WTC11 (cell line): ENCODE measurements around the gene PLA2G1B. TPM values are rescaled to one million over a fixed set of nuclear protein-coding genes. Genes with fewer than 3 reads are reported as not detected.

ENCODE experiments used
- ATAC-seq: fragments of 200-7000 bp; cut with Tn5 transposase; 2 replicates; pipeline ENCODE4 v1.10.0; 2021; ENCODE audit warnings: mild to moderate bottlenecking, moderate library complexity
- CTCF ChIA-PET: fragments of 300-600 bp; sonication (Branson Sonifier 250); formaldehyde crosslinking; loops from one replicate; lab custom pipeline; 2021; ENCODE audit warnings: antibody characterized with exemption; lab: Charles Lee
- POLR2A ChIA-PET: fragments of 350-600 bp; sonication (Branson Sonifier 250); formaldehyde crosslinking; loops from one replicate; lab custom pipeline; 2021; ENCODE audit warnings: antibody characterized with exemption; lab: Charles Lee
- DNase-seq: peaks from one replicate; pipeline ENCODE4 v3.0.0; 2021; ENCODE audit warnings: low spot score
- H3K27ac Mint-ChIP-seq: 2 replicates; pipeline ENCODE4 v1.8.0; 2021; ENCODE audit warnings: mixed read lengths
- H3K27me3 Mint-ChIP-seq: 2 replicates; pipeline ENCODE4 v1.8.0; 2021; ENCODE audit warnings: low read depth, mild to moderate bottlenecking, moderate library complexity, mixed read lengths
- H3K36me3 Mint-ChIP-seq: 2 replicates; pipeline ENCODE4 v1.8.0; 2021; ENCODE audit warnings: mixed read lengths
- H3K4me1 Mint-ChIP-seq: 2 replicates; pipeline ENCODE4 v1.8.0; 2022; ENCODE audit warnings: mixed read lengths
- H3K4me3 Mint-ChIP-seq: 2 replicates; pipeline ENCODE4 v1.8.0; 2021; ENCODE audit warnings: mild to moderate bottlenecking, moderate library complexity, mixed read lengths
- H3K9me3 Mint-ChIP-seq: 2 replicates; pipeline ENCODE4 v1.8.0; 2021; ENCODE audit warnings: mixed read lengths
- ATF1 ChIP-seq: sonication (generic); formaldehyde crosslinking; IDR thresholded peaks from 2 replicates; pipeline ENCODE4 v1.8.1; 2023; ENCODE audit warnings: mild to moderate bottlenecking, moderate library complexity, missing genetic modification reagents
- CREB1 ChIP-seq: sonication (generic); formaldehyde crosslinking; IDR thresholded peaks from 2 replicates; pipeline ENCODE4 v1.8.0; 2023; ENCODE audit warnings: mild to moderate bottlenecking, missing genetic modification reagents
- EMX1 ChIP-seq: fragments of 250-450 bp; sonication (Bioruptor Pico); IDR thresholded peaks from 2 replicates; pipeline ENCODE4 v1.8.0; 2021; ENCODE audit warnings: mild to moderate bottlenecking
- ESRRA ChIP-seq: sonication (generic); formaldehyde crosslinking; IDR thresholded peaks from 2 replicates; pipeline ENCODE4 v1.8.1; 2022; ENCODE audit warnings: mild to moderate bottlenecking, missing genetic modification reagents, borderline replicate concordance
- ETV6 ChIP-seq: sonication (generic); formaldehyde crosslinking; IDR thresholded peaks from 2 replicates; pipeline ENCODE4 v1.8.1; 2022; ENCODE audit warnings: mild to moderate bottlenecking, missing genetic modification reagents
- FOXK1 ChIP-seq: sonication (generic); formaldehyde crosslinking; IDR thresholded peaks from 2 replicates; pipeline ENCODE4 v1.8.0; 2022; ENCODE audit warnings: mild to moderate bottlenecking, moderate library complexity, missing genetic modification reagents
- IRF2 ChIP-seq: sonication (generic); formaldehyde crosslinking; IDR thresholded peaks from 2 replicates; pipeline ENCODE4 v1.8.0; 2022; ENCODE audit warnings: low read depth, missing genetic modification reagents, borderline replicate concordance
- JUN ChIP-seq: sonication (generic); formaldehyde crosslinking; IDR thresholded peaks from 2 replicates; pipeline ENCODE4 v1.8.0; 2023; ENCODE audit warnings: mild to moderate bottlenecking, missing genetic modification reagents
- NFYB ChIP-seq: sonication (generic); formaldehyde crosslinking; conservative IDR thresholded peaks from 2 replicates; pipeline ENCODE4 v1.8.0; 2022; ENCODE audit warnings: low read depth, missing genetic modification reagents
- NR3C1 ChIP-seq: sonication (generic); formaldehyde crosslinking; conservative IDR thresholded peaks from 2 replicates; pipeline ENCODE4 v1.8.1; 2023; ENCODE audit warnings: low read depth, mild to moderate bottlenecking, missing genetic modification reagents
- OVOL2 ChIP-seq: fragments of 250-450 bp; sonication (Bioruptor Pico); IDR thresholded peaks from 2 replicates; pipeline ENCODE4 v1.9.0; 2021; ENCODE audit warnings: mild to moderate bottlenecking, borderline replicate concordance
- PRRX2 ChIP-seq: fragments of 250-450 bp; sonication (Bioruptor Pico); IDR thresholded peaks from 2 replicates; pipeline ENCODE4 v1.8.0; 2021; ENCODE audit warnings: mild to moderate bottlenecking
- RORB ChIP-seq: fragments of 250-450 bp; sonication (Bioruptor Pico); IDR thresholded peaks from 2 replicates; pipeline ENCODE4 v1.9.0; 2021; ENCODE audit warnings: mild to moderate bottlenecking
- SOX15 ChIP-seq: fragments of 250-450 bp; sonication (Bioruptor Pico); IDR thresholded peaks from 2 replicates; pipeline ENCODE4 v1.9.0; 2021; ENCODE audit warnings: mild to moderate bottlenecking
- TP53 ChIP-seq: sonication (generic); formaldehyde crosslinking; IDR thresholded peaks from 2 replicates; pipeline ENCODE4 v1.8.1; 2023; ENCODE audit warnings: mild to moderate bottlenecking, missing genetic modification reagents
- ZBTB21 ChIP-seq: sonication (generic); formaldehyde crosslinking; IDR thresholded peaks from 2 replicates; pipeline ENCODE4 v1.8.1; 2023; ENCODE audit warnings: mild to moderate bottlenecking, missing genetic modification reagents, borderline replicate concordance
- ZNF219 ChIP-seq: sonication (generic); formaldehyde crosslinking; IDR thresholded peaks from 2 replicates; pipeline ENCODE4 v1.8.0; 2023; ENCODE audit warnings: missing genetic modification reagents, mild to moderate bottlenecking, borderline replicate concordance
- ZNF263 ChIP-seq: sonication (generic); formaldehyde crosslinking; IDR thresholded peaks from 2 replicates; pipeline ENCODE4 v1.8.1; 2022; ENCODE audit warnings: low read depth, mild to moderate bottlenecking, moderate library complexity, missing genetic modification reagents
- ZNF416 ChIP-seq: fragments of 250-450 bp; sonication (Bioruptor Pico); IDR thresholded peaks from 2 replicates; pipeline ENCODE4 v1.9.0; 2021; ENCODE audit warnings: mild to moderate bottlenecking, inconsistent platforms
- total RNA-seq: library from RNA; stranded (reverse); gene quantifications from 3 replicates; pipeline ENCODE4 v1.2.3, GENCODE V29; 2021
- TF ChIP-seq, protein P1 (sequence below): sonication (generic); formaldehyde crosslinking; IDR thresholded peaks from 2 replicates; pipeline ENCODE4 v1.8.0; 2022; ENCODE audit warnings: mild to moderate bottlenecking, missing genetic modification reagents
- TF ChIP-seq, protein P2 (sequence below): fragments of 250-450 bp; sonication (Bioruptor Pico); conservative IDR thresholded peaks from 2 replicates; pipeline ENCODE4 v1.9.0; 2021; ENCODE audit warnings: mild to moderate bottlenecking
- TF ChIP-seq, protein P3 (sequence below): sonication (generic); formaldehyde crosslinking; IDR thresholded peaks from 2 replicates; pipeline ENCODE4 v1.8.1; 2023; ENCODE audit warnings: mild to moderate bottlenecking, missing genetic modification reagents
- TF ChIP-seq, protein P4 (sequence below): sonication (generic); formaldehyde crosslinking; IDR thresholded peaks from 2 replicates; pipeline ENCODE4 v1.8.1; 2023; ENCODE audit warnings: mild to moderate bottlenecking, missing genetic modification reagents
- TF ChIP-seq, protein P5 (sequence below): fragments of 250-450 bp; sonication (Bioruptor Pico); IDR thresholded peaks from 2 replicates; pipeline ENCODE4 v1.9.0; 2021; ENCODE audit warnings: moderate library complexity, mild to moderate bottlenecking, inconsistent platforms, borderline replicate concordance
- TF ChIP-seq, protein P6 (sequence below): sonication (generic); formaldehyde crosslinking; IDR thresholded peaks from 2 replicates; pipeline ENCODE4 v1.8.1; 2022; ENCODE audit warnings: missing genetic modification reagents, borderline replicate concordance
- TF ChIP-seq, protein P7 (sequence below): sonication (generic); formaldehyde crosslinking; IDR thresholded peaks from 2 replicates; pipeline ENCODE4 v1.8.1; 2022; ENCODE audit warnings: low read depth, mild to moderate bottlenecking, moderate library complexity, missing genetic modification reagents, borderline replicate concordance

Gene PLA2G1B
- total RNA-seq, 1 experiment from 2014 or later = 1.8 TPM

DNA sequence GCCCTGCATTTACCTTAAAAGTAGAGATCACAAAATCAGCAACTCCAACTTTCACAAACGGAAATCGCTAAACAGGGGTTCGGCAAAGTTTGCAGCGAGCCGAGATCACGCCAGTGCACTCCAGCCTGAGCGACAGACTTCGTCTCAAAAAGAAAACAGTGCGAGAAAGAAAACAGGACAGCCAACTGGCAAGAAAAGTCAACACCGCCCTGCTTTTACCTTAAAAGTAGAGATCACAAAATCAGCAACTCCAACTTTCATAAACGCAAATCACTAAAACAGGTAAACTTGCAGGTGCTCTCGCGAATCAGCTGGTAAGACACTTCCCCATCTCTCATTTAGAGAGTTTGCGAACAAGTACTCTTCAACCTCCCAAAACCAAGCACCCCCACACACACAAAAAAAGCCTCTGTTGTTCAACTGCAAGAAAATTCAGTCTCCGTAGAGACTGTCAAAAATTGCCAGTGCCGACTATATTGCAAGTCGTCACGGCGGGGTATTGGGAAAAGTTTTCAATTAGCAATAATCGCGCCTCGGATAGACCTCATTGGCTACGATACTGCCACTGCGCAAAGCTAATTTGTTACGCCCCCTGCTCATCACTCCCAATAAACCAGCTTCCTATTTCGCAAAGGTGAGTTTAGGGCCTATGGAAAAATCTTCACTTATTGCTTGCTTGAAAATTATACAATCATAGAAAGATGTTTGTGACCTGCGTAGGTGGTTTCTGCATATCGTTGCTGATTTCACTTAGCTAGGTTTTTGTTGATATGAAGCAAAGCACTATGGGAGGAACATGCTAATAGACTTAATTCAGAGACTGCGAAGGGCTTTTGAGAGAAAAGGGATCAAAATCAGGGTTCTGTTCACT lies 34.7 kb downstream of the PLA2G1B start, which contains the start of gene RNU4-1 (continued):
- TF ChIP-seq ZNF219 (CRISPR knock-in tag) (peak; percentile 55; the same call in 1 of the 2 replicates), JUN (CRISPR knock-in tag) (no peak), NFYB (CRISPR knock-in tag) (no peak; the same call in 1 of the 2 replicates), ATF1 (CRISPR knock-in tag) (peak; percentile 50; the same call in 1 of the 2 replicates), CREB1 (peak; percentile 44; the same call in 1 of the 2 replicates), PRRX2 (CRISPR knock-in tag) (peak; percentile 94), ZNF416 (CRISPR knock-in tag) (peak; percentile 93; the same call in 1 of the 2 replicates), OVOL2 (CRISPR knock-in tag) (peak; percentile 82; the same call in 1 of the 2 replicates)
- TF ChIP-seq, protein P1, sequence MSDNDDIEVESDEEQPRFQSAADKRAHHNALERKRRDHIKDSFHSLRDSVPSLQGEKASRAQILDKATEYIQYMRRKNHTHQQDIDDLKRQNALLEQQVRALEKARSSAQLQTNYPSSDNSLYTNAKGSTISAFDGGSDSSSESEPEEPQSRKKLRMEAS (CRISPR knock-in tag) = 0 out of 2 replicates have a peak, but pooled peaks have one; percentile 18
- TF ChIP-seq, protein P2, sequence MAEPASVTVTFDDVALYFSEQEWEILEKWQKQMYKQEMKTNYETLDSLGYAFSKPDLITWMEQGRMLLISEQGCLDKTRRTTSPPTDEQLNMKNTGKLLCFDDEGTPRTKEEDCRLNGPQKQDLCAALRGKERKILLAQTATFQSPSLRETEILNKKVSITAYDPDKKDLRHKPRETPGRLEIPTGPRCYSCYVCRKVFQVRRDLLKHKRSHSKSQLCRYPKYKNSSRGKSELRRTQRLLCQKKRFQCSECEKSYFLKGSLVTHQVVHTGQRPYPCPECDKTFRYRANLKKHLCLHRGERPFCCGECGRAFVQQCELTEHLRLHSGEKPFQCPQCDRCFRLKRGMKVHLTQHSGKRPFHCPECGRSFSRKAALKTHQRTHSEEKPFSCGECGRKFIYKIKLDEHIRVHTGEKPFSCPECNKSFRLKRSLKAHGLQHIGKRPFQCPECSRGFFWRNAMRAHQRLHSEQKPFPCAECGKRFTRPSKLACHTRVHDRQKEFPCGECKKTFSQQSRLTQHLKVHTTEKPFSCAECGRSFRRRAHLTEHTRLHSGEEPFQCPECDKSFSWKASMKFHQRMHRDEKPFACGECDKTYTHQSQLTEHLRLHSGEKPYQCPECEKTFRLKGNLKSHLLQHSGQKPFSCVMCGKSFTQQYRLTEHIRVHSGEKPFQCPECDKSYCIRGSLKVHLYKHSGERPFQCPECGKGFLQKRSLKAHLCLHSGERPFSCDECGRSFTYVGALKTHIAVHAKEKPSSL = peak; percentile 96
- TF ChIP-seq, protein P3, sequence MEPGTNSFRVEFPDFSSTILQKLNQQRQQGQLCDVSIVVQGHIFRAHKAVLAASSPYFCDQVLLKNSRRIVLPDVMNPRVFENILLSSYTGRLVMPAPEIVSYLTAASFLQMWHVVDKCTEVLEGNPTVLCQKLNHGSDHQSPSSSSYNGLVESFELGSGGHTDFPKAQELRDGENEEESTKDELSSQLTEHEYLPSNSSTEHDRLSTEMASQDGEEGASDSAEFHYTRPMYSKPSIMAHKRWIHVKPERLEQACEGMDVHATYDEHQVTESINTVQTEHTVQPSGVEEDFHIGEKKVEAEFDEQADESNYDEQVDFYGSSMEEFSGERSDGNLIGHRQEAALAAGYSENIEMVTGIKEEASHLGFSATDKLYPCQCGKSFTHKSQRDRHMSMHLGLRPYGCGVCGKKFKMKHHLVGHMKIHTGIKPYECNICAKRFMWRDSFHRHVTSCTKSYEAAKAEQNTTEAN = no peak
- TF ChIP-seq, all 79 proteins: peak for 36

DNA sequence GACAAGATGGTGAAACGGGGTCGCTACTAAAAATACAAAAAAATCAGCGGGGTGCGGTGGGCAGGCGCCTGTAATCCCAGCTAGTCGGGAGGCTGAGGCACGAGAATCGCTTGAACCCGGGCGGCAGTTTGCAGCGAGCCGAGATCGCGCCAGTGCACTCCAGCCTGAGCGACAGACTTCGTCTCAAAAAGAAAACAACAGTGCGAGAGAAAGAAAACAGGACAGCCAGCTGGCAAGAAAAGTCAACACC lies 35.2 kb downstream of the PLA2G1B start:
- H3K4me3 Mint-ChIP-seq = no peak overlapping the region
- ChIA-PET CTCF (interaction anchor here (2.1 to 6.2 kb wide), 4 partner anchors 10 to 62 kb away, joined by 8 to 145 read pairs (median 46); partner anchors contain the start of genes PXN and SIRT4), POLR2A (interaction anchor here (0.5 to 4.5 kb wide), 12 partner anchors 10 to 1411 kb away, joined by 3 to 157 read pairs (median 8); partner anchors contain the start of genes PXN, RAB35, RPLP0 and SIRT4)
- H3K27ac Mint-ChIP-seq = no peak overlapping the region
- H3K27me3 Mint-ChIP-seq = no peaks in the 10 kb centered on the region; the same call in 1 of the 2 replicates
- H3K36me3 Mint-ChIP-seq = no peaks in the 10 kb centered on the region
- no peaks in the 10 kb centered on the region for H3K9me3 Mint-ChIP-seq
- ATAC-seq (no peak), DNase-seq (no peak)
- H3K4me1 Mint-ChIP-seq = peaks cover 11% of the 10 kb centered on the region
- TF ChIP-seq PRRX2 (CRISPR knock-in tag) (no peak), SOX15 (CRISPR knock-in tag) (no peak), NR3C1 (CRISPR knock-in tag) (no peak), FOXK1 (no peak), ETV6 (CRISPR knock-in tag) (no peak), EMX1 (no peak), IRF2 (CRISPR knock-in tag) (no peak), RORB (CRISPR knock-in tag) (no peak), ESRRA (no peak), ZNF263 (CRISPR knock-in tag) (no peak), TP53 (CRISPR knock-in tag) (no peak), ZBTB21 (CRISPR knock-in tag) (no peak)
- TF ChIP-seq, protein P4, sequence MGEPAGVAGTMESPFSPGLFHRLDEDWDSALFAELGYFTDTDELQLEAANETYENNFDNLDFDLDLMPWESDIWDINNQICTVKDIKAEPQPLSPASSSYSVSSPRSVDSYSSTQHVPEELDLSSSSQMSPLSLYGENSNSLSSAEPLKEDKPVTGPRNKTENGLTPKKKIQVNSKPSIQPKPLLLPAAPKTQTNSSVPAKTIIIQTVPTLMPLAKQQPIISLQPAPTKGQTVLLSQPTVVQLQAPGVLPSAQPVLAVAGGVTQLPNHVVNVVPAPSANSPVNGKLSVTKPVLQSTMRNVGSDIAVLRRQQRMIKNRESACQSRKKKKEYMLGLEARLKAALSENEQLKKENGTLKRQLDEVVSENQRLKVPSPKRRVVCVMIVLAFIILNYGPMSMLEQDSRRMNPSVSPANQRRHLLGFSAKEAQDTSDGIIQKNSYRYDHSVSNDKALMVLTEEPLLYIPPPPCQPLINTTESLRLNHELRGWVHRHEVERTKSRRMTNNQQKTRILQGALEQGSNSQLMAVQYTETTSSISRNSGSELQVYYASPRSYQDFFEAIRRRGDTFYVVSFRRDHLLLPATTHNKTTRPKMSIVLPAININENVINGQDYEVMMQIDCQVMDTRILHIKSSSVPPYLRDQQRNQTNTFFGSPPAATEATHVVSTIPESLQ (CRISPR knock-in tag) = no peak
- TF ChIP-seq, protein P5, sequence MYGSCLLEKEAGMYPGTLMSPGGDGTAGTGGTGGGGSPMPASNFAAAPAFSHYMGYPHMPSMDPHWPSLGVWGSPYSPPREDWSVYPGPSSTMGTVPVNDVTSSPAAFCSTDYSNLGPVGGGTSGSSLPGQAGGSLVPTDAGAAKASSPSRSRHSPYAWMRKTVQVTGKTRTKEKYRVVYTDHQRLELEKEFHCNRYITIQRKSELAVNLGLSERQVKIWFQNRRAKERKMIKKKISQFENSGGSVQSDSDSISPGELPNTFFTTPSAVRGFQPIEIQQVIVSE (CRISPR knock-in tag) = no peak
- TF ChIP-seq, protein P1 (CRISPR knock-in tag) = no peak
- TF ChIP-seq, protein P6, sequence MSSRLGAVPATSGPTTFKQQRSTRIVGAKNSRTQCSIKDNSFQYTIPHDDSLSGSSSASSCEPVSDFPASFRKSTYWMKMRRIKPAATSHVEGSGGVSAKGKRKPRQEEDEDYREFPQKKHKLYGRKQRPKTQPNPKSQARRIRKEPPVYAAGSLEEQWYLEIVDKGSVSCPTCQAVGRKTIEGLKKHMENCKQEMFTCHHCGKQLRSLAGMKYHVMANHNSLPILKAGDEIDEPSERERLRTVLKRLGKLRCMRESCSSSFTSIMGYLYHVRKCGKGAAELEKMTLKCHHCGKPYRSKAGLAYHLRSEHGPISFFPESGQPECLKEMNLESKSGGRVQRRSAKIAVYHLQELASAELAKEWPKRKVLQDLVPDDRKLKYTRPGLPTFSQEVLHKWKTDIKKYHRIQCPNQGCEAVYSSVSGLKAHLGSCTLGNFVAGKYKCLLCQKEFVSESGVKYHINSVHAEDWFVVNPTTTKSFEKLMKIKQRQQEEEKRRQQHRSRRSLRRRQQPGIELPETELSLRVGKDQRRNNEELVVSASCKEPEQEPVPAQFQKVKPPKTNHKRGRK (CRISPR knock-in tag) = no peak
- TF ChIP-seq, protein P7, sequence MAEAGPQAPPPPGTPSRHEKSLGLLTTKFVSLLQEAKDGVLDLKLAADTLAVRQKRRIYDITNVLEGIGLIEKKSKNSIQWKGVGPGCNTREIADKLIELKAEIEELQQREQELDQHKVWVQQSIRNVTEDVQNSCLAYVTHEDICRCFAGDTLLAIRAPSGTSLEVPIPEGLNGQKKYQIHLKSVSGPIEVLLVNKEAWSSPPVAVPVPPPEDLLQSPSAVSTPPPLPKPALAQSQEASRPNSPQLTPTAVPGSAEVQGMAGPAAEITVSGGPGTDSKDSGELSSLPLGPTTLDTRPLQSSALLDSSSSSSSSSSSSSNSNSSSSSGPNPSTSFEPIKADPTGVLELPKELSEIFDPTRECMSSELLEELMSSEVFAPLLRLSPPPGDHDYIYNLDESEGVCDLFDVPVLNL (CRISPR knock-in tag) = no peak
